HUDEP-2 (cell line): ENCODE measurements around the gene WNT11.
"Not testable (repeated sequence)": the region's sequence is repeated elsewhere in the genome, so short reads cannot be mapped to it uniquely, and the experiment has no call there.

Experiments
- DNase-seq, 76 experiments: peaks; one replicate each; lab custom pipeline; 2025; ENCODE audit not compliant: unreplicated experiment in 76 of 76; lab: John Stamatoyannopoulos, UW

Gene WNT11

GRCh38 chr11:76205252-76206076 is 838 bp downstream of the WNT11 start:
- no peak for DNase-seq

GRCh38 chr11:76203937-76204336 is 2.4 kb downstream of the WNT11 start:
- no peak for DNase-seq

- DNase-seq = no peak
Observed at GRCh38 chr11:76203131-76203925, 3.0 kb downstream of the WNT11 start.

GRCh38 chr11:76201672-76202412 is 4.5 kb downstream of the WNT11 start:
- DNase-seq = no peak

- no peak for DNase-seq
Observed at GRCh38 chr11:76201056-76201455, 5.2 kb downstream of the WNT11 start.

GRCh38 chr11:76200006-76200940 is 6.0 kb downstream of the WNT11 start:
- no peak for DNase-seq

- not testable (repeated sequence) for DNase-seq
Observed at GRCh38 chr11:76198691-76199090, 7.6 kb downstream of the WNT11 start.

GRCh38 chr11:76197941-76198640 is 8.2 kb downstream of the WNT11 start:
- DNase-seq = no peak

GRCh38 chr11:76197332-76197731 is 9.0 kb downstream of the WNT11 start:
- no peak for DNase-seq

GRCh38 chr11:76196849-76197248 is 9.5 kb downstream of the WNT11 start:
- no peak for DNase-seq

GRCh38 chr11:76194872-76195668 is 11.2 kb downstream of the WNT11 start:
- no peak for DNase-seq

- DNase-seq = no peak
Observed at GRCh38 chr11:76193219-76193618, 13.1 kb downstream of the WNT11 start.

GRCh38 chr11:76190376-76190775 is 15.9 kb downstream of the WNT11 start:
- no peak for DNase-seq

GRCh38 chr11:76189682-76190081 is 16.6 kb downstream of the WNT11 start:
- DNase-seq = no peak

GRCh38 chr11:76188873-76189272 is 17.4 kb downstream of the WNT11 start:
- DNase-seq = no peak

GRCh38 chr11:76186776-76187279 is 19.5 kb downstream of the WNT11 start:
- DNase-seq = no peak

- no peak for DNase-seq
Observed at GRCh38 chr11:76185931-76186401, 20.3 kb downstream of the WNT11 start.

GRCh38 chr11:76185511-76185910 is 20.8 kb downstream of the WNT11 start:
- no peak for DNase-seq
